Coronary artery (tissue), 2 donors: Measurements from ENCODE around the gene GMEB2.

Source experiments
- DNase-seq: peaks from one replicate; pipeline ENCODE4 v3.0.0-alpha.2; 2017; ENCODE audit warnings: low spot score
- H3K27ac ChIP-seq, 2 donors: fragments of 200-600 bp; sonication (generic); one replicate each; pipeline ENCODE4 v1.5.1; 2016 to 2019
- H3K4me3 ChIP-seq: fragments of 200-600 bp; sonication (generic); 2 replicates; pipeline ENCODE4 v1.5.1; 2016; ENCODE audit warnings: mild to moderate bottlenecking, moderate library complexity
- CTCF ChIP-seq: fragments of 200-600 bp; sonication (generic); IDR thresholded peaks from one replicate; pipeline ENCODE4 v1.5.1; 2019; ENCODE audit warnings: antibody characterized with exemption

GMEB2 gene

GRCh38 chr20:63543131-63543530 lies 83.8 kb downstream of the GMEB2 start:
- no peak overlapping the region for H3K4me3 ChIP-seq
- DNase-seq: no peak
- no peak overlapping the region for H3K27ac ChIP-seq
- no peak for TF ChIP-seq CTCF

- no peak for DNase-seq
- Histone ChIP-seq H3K4me3 (no peak overlapping the region), H3K27ac (no peak overlapping the region)
- TF ChIP-seq CTCF: no peak
Measured at GRCh38 chr20:63542696-63543095, 84.2 kb downstream of the GMEB2 start.

GRCh38 chr20:63542031-63542559 lies 84.8 kb downstream of the GMEB2 start:
- no peak overlapping the region for H3K4me3 ChIP-seq
- no peak overlapping the region for H3K27ac ChIP-seq
- TF ChIP-seq CTCF: no peak
- no peak for DNase-seq

- no peak for DNase-seq
- no peak for TF ChIP-seq CTCF
- Histone ChIP-seq H3K4me3 (no peak overlapping the region), H3K27ac (no peak overlapping the region)
Measured at GRCh38 chr20:63541371-63541770, 85.5 kb downstream of the GMEB2 start.

GRCh38 chr20:63540417-63541186 lies 86.3 kb downstream of the GMEB2 start:
- Histone ChIP-seq H3K27ac (no peak overlapping the region), H3K4me3 (no peak overlapping the region)
- no peak for TF ChIP-seq CTCF
- DNase-seq: no peak

GRCh38 chr20:63539441-63540370 lies 87.2 kb downstream of the GMEB2 start:
- no peak for DNase-seq
- no peak overlapping the region for H3K4me3 ChIP-seq
- no peak for TF ChIP-seq CTCF
- H3K27ac ChIP-seq: no peak overlapping the region
